HG03095 (cell line): ENCODE data around the gene GSE1.

Experiments
- ATAC-seq: cut with Tn5 transposase; IDR thresholded peaks from one replicate; pipeline ENCODE4 v1.9.1; 2021; ENCODE audit warnings: moderate library complexity; ENCODE audit not compliant: unreplicated experiment

The GSE1 gene

GRCh38 chr16:85696781-85697180, 83.7 kb downstream of the GSE1 start:
- ATAC-seq, result no peak

- no peak for ATAC-seq
Observed at GRCh38 chr16:85697431-85697830, 84.3 kb downstream of the GSE1 start.

- ATAC-seq, result no peak
Observed at GRCh38 chr16:85698459-85698891, 85.4 kb downstream of the GSE1 start.

GRCh38 chr16:85698935-85699558, 85.9 kb downstream of the GSE1 start:
- ATAC-seq, result no peak

GRCh38 chr16:85699628-85700027, 86.5 kb downstream of the GSE1 start:
- ATAC-seq, result no peak

GRCh38 chr16:85704011-85704410, 90.9 kb downstream of the GSE1 start:
- ATAC-seq, result no peak

- no peak for ATAC-seq
Observed at GRCh38 chr16:85704900-85705846, 92.1 kb downstream of the GSE1 start.

- no peak for ATAC-seq
Observed at GRCh38 chr16:85706449-85707034, 93.4 kb downstream of the GSE1 start.

GRCh38 chr16:85707528-85708095, 94.5 kb downstream of the GSE1 start:
- ATAC-seq, result no peak

- ATAC-seq, result no peak
Observed at GRCh38 chr16:85708338-85708737, 95.2 kb downstream of the GSE1 start.

GRCh38 chr16:85709766-85710585, 96.9 kb downstream of the GSE1 start:
- ATAC-seq, result no peak

- no peak for ATAC-seq
Observed at GRCh38 chr16:85710732-85711131, 97.6 kb downstream of the GSE1 start.

- no peak for ATAC-seq
Observed at GRCh38 chr16:85711982-85712587, 99.0 kb downstream of the GSE1 start.

- no peak for ATAC-seq
Observed at GRCh38 chr16:85712801-85713200, 99.7 kb downstream of the GSE1 start.

GRCh38 chr16:85715169-85716021, 102.3 kb downstream of the GSE1 start:
- ATAC-seq, result no peak

- ATAC-seq, result no peak
Observed at GRCh38 chr16:85716022-85716679, 103.0 kb downstream of the GSE1 start.

- ATAC-seq, result no peak
Observed at GRCh38 chr16:85716680-85717038, 103.5 kb downstream of the GSE1 start.

GRCh38 chr16:85717393-85718152, 104.5 kb downstream of the GSE1 start:
- ATAC-seq, result no peak
